Thyroid gland (tissue), 4 donors: Measurements from ENCODE around the gene LRP4. TPM values are rescaled to one million over a fixed set of nuclear protein-coding genes. Genes with fewer than 3 reads are reported as not detected.

ENCODE experiments used
- DNase-seq, 2 donors: peaks; one replicate each; pipeline ENCODE4 v3.0.0-alpha.2; 2019
- H3K27ac ChIP-seq, 3 donors: fragments of 200-600 bp; sonication (generic); 1 replicate in 2 of 3; 2 replicates in 1 of 3; pipeline ENCODE4 v1.5.1; 2016 to 2019; ENCODE audit warnings: mild to moderate bottlenecking in 1 of 3, moderate library complexity in 1 of 3
- H3K27me3 ChIP-seq: fragments of 200-600 bp; sonication (generic); one replicate; pipeline ENCODE4 v1.5.1; 2019
- H3K36me3 ChIP-seq, 2 donors: fragments of 200-600 bp; sonication (generic); one replicate each; pipeline ENCODE4 v1.5.1; 2016 to 2019
- H3K4me1 ChIP-seq, 2 donors: fragments of 200-600 bp; sonication (generic); one replicate each; pipeline ENCODE4 v1.5.1; 2017 to 2019
- H3K4me3 ChIP-seq, 3 donors: fragments of 200-600 bp; sonication (generic); replicated peaks in 1 of 3; 1 replicate in 2 of 3; 2 replicates in 1 of 3; pipeline ENCODE4 v1.5.1; 2016; ENCODE audit warnings: mild to moderate bottlenecking in 1 of 3
- H3K9me3 ChIP-seq: fragments of 200-600 bp; sonication (generic); one replicate; pipeline ENCODE4 v1.5.1; 2017
- CTCF ChIP-seq, 6 experiments: fragments of 200-600 bp in 3 of 6; fragments of 450-650 bp in 3 of 6; sonication (generic) in 3 of 6; IDR thresholded peaks; one replicate each; pipeline ENCODE4 v1.5.1; 2016 to 2019; ENCODE audit warnings: antibody characterized with exemption in 6 of 6, mild to moderate bottlenecking in 2 of 6, inconsistent platforms in 1 of 6, moderate library complexity in 1 of 6
- POLR2A ChIP-seq, 2 donors: fragments of 450-650 bp; IDR thresholded peaks; one replicate each; pipeline ENCODE4 v1.6.1; 2017; ENCODE audit warnings: antibody characterized with exemption in 2 of 2, mild to moderate bottlenecking in 2 of 2, moderate library complexity in 1 of 2
- whole genome bisulfite sequencing, 2 donors: methylation state at CpG; one replicate each; pipeline ENCODE4 v1.1.5; 2017; 5-methylcytosine and 5-hydroxymethylcytosine counted together
- intact Hi-C: fragments of 100-400 bp; cut with DNase I; formaldehyde crosslinking; loops from one replicate; pipeline ENCODE4 v1.15.1; 2023
- total RNA-seq, 4 donors: library from RNA; depleted of rRNA; stranded (reverse); fragments of >200 nt; gene quantifications; one replicate each; pipeline ENCODE4 v1.2.3, GENCODE V29; 2016

The LRP4 gene
- total RNA-seq, 4 donors from 2014 or later: 2.8 to 10.3 (median 7.4) TPM

DNA sequence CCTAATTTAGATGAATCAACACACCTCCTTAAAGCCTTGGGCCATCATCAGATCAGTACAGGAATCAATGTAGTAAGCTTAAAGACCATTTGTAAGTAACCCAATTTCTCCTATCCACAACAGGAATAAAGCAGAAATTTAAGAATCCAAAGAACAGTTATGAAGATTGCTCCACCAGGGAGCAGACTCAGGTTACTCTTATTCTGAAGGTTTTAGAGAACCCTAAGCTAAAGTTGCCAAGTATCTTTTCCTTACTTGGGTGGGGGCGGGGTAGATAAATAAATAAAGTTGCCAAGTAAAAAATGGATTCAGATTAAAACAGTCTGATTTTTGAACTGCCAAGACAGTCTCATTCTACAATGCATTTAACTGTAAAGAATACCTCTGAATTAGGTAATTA is 90.4 kb downstream of the LRP4 start:
- H3K27ac ChIP-seq: peak overlapping the region in 1 of 3 donors; percentile 5
- no peaks in the 10 kb centered on the region for H3K27me3 ChIP-seq
- H3K4me3 ChIP-seq: no peak overlapping the region
- DNase-seq: no peak
- peaks cover 9 to 27% of the 10 kb centered on the region in 2 donors for H3K4me1 ChIP-seq
- TF ChIP-seq POLR2A (IDR thresholded peaks at IDR 0.05) (no peak), CTCF (IDR thresholded peaks at IDR 0.05) (no peak)
- H3K36me3 ChIP-seq: no peaks in the 10 kb centered on the region
- 75 to 80% methylated on average over 1 of the region's 1 CpG for WGBS, 2 donors
- H3K9me3 ChIP-seq: no peaks in the 10 kb centered on the region
- intact Hi-C loops: no loop called here

GRCh38 chr11:46826310-46827044 is 91.9 kb downstream of the LRP4 start:
- H3K4me1 ChIP-seq: peaks cover 9 to 27% of the 10 kb centered on the region in 2 donors
- no peaks in the 10 kb centered on the region for H3K27me3 ChIP-seq
- peak; percentile 87 to 88 for DNase-seq
- H3K9me3 ChIP-seq: no peaks in the 10 kb centered on the region
- peak overlapping the region in 2 of 3 donors; percentile 40 to 51 for H3K27ac ChIP-seq
- H3K4me3 ChIP-seq: peak overlapping the region in 2 of 3 donors; percentile 23 to 38
- intact Hi-C loops: no loop called here
- peak in 1 of 6 experiments; percentile 32 for TF ChIP-seq CTCF (IDR thresholded peaks at IDR 0.05)
- TF ChIP-seq POLR2A (IDR thresholded peaks at IDR 0.05): peak in 1 of 2 donors; percentile 30
- H3K36me3 ChIP-seq: no peaks in the 10 kb centered on the region
- 4 to 5% methylated on average over 6 to 15 of the region's 32 CpGs for WGBS, 2 donors

GRCh38 chr11:46808799-46809431 is 109.4 kb downstream of the LRP4 start:
- Histone ChIP-seq H3K9me3 (no peaks in the 10 kb centered on the region), H3K4me1 (no peaks in the 10 kb centered on the region), H3K36me3 (peaks cover 14 to 17% of the 10 kb centered on the region in 2 donors), H3K4me3 (no peak overlapping the region), H3K27me3 (no peaks in the 10 kb centered on the region), H3K27ac (no peak overlapping the region)
- intact Hi-C loops: no loop called here
- TF ChIP-seq CTCF (IDR thresholded peaks at IDR 0.05) (no peak), POLR2A (IDR thresholded peaks at IDR 0.05) (no peak)
- no peak for DNase-seq
- WGBS, 2 donors: 80 to 85% methylated on average over 3 of the region's 3 CpGs

Other genes with a start within 250 kb of the LRP4 start
- gene ARHGAP1, start 217.9 kb downstream of the LRP4 start, total RNA-seq: 10 to 100 TPM; 30.8 to 57.9 (median 47.7) TPM
- gene ZNF408, start 217.5 kb downstream of the LRP4 start, total RNA-seq: 10 to 100 TPM in 3 of 4 donors, 1 to 10 TPM in 1; 9.8 to 17.8 (median 12.5) TPM
- gene F2, start 199.3 kb downstream of the LRP4 start, total RNA-seq: not detected
- gene CKAP5, start 72.3 kb downstream of the LRP4 start, total RNA-seq: 10 to 100 TPM; 25.3 to 30.1 (median 26.8) TPM
- gene CSTPP1, start 18.2 kb upstream of the LRP4 start, total RNA-seq: 10 to 100 TPM; 29.4 to 65.8 (median 45.7) TPM